ENCODE results near the gene ARV1.

The ARV1 gene

GRCh38 chr1:231011360-231011759 is 32.5 kb downstream of the ARV1 start:
- TF ChIP-seq NFIC (IDR thresholded peaks at IDR 0.05), result no peak
- TF ChIP-seq RAD21 (IDR thresholded peaks at IDR 0.05; ENCODE audit: low read depth), result no peak
- TF ChIP-seq CEBPB (IDR thresholded peaks at IDR 0.05), result no peak
- TF ChIP-seq TEAD4 (IDR thresholded peaks at IDR 0.05), result no peak
- TF ChIP-seq REST (IDR thresholded peaks at IDR 0.05; ENCODE audit: low read depth), result no peak
- no peak for TF ChIP-seq ZBTB7A (IDR thresholded peaks at IDR 0.05; ENCODE audit: low read depth)
- no peak for TF ChIP-seq MAX (IDR thresholded peaks at IDR 0.05)
- no peak for TF ChIP-seq FOXM1 (IDR thresholded peaks at IDR 0.05; ENCODE audit: borderline replicate concordance, low read depth)
- no peak for TF ChIP-seq TCF12 (IDR thresholded peaks at IDR 0.05; ENCODE audit: low read depth)
- no peak for TF ChIP-seq EGR1 (IDR thresholded peaks at IDR 0.05)
- TF ChIP-seq TAF1 (IDR thresholded peaks at IDR 0.05; ENCODE audit: low read depth), result no peak
- TF ChIP-seq YY1 (IDR thresholded peaks at IDR 0.05; ENCODE audit: low read depth), result no peak
- TF ChIP-seq, protein P1, sequence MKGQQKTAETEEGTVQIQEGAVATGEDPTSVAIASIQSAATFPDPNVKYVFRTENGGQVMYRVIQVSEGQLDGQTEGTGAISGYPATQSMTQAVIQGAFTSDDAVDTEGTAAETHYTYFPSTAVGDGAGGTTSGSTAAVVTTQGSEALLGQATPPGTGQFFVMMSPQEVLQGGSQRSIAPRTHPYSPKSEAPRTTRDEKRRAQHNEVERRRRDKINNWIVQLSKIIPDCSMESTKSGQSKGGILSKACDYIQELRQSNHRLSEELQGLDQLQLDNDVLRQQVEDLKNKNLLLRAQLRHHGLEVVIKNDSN (IDR thresholded peaks at IDR 0.05), result no peak

DNA sequence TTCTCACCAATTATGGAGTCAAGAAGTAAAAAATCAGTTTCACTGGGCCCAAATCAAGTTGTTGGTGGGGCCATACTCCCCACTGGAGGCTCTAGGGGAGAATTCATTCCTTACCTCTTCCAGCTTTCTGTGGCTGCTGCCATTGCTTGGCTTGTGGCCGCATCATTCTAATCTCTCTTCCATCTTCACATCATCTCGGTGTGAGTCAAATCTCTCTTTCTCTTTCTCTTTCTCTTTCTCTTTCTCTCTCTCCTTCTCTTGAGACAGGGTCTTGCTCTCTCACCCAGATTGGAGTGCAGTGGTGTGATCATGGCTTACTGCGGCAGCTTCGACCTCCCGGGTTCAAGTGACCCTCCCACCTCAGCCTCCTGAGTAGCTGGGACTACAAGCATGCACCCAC is 33.1 kb downstream of the ARV1 start:
- TF ChIP-seq NFIC (IDR thresholded peaks at IDR 0.05), result no peak
- no peak for TF ChIP-seq CREB1 (IDR thresholded peaks at IDR 0.05; ENCODE audit: low read depth)
- TF ChIP-seq, protein P1 (IDR thresholded peaks at IDR 0.05), result no peak
- TF ChIP-seq MAX (IDR thresholded peaks at IDR 0.05), result no peak
- TF ChIP-seq YY1 (IDR thresholded peaks at IDR 0.05; ENCODE audit: low read depth), result no peak
- no peak for TF ChIP-seq EP300 (IDR thresholded peaks at IDR 0.05; ENCODE audit: borderline replicate concordance)
- TF ChIP-seq ZBTB7A (IDR thresholded peaks at IDR 0.05; ENCODE audit: low read depth), result no peak
- no peak for TF ChIP-seq EGR1 (IDR thresholded peaks at IDR 0.05)
- TF ChIP-seq TCF12 (IDR thresholded peaks at IDR 0.05; ENCODE audit: low read depth), result no peak
- no peak for TF ChIP-seq TEAD4 (IDR thresholded peaks at IDR 0.05)
- TF ChIP-seq TAF1 (IDR thresholded peaks at IDR 0.05; ENCODE audit: low read depth), result no peak
- no peak for TF ChIP-seq CEBPB (IDR thresholded peaks at IDR 0.05)
- TF ChIP-seq FOXM1 (IDR thresholded peaks at IDR 0.05; ENCODE audit: borderline replicate concordance, low read depth), result no peak
- no peak for TF ChIP-seq REST (IDR thresholded peaks at IDR 0.05; ENCODE audit: low read depth)
- TF ChIP-seq RAD21 (IDR thresholded peaks at IDR 0.05; ENCODE audit: low read depth), result no peak

GRCh38 chr1:231013391-231014015 is 34.6 kb downstream of the ARV1 start:
- no peak for TF ChIP-seq REST (IDR thresholded peaks at IDR 0.05; ENCODE audit: low read depth)
- no peak for TF ChIP-seq TEAD4 (IDR thresholded peaks at IDR 0.05)
- no peak for TF ChIP-seq TCF12 (IDR thresholded peaks at IDR 0.05; ENCODE audit: low read depth)
- TF ChIP-seq RAD21 (IDR thresholded peaks at IDR 0.05; ENCODE audit: low read depth), result no peak
- no peak for TF ChIP-seq CEBPB (IDR thresholded peaks at IDR 0.05)
- no peak for TF ChIP-seq EGR1 (IDR thresholded peaks at IDR 0.05)

GRCh38 chr1:231016234-231016633 is 37.3 kb downstream of the ARV1 start:
- no peak for TF ChIP-seq EP300 (IDR thresholded peaks at IDR 0.05; ENCODE audit: borderline replicate concordance)
- TF ChIP-seq CREB1 (IDR thresholded peaks at IDR 0.05; ENCODE audit: low read depth), result no peak
- TF ChIP-seq RAD21 (IDR thresholded peaks at IDR 0.05; ENCODE audit: low read depth), result no peak
- no peak for TF ChIP-seq FOXM1 (IDR thresholded peaks at IDR 0.05; ENCODE audit: borderline replicate concordance, low read depth)
- TF ChIP-seq ZBTB7A (IDR thresholded peaks at IDR 0.05; ENCODE audit: low read depth), result no peak
- TF ChIP-seq YY1 (IDR thresholded peaks at IDR 0.05; ENCODE audit: low read depth), result no peak
- TF ChIP-seq NFIC (IDR thresholded peaks at IDR 0.05), result no peak
- TF ChIP-seq, protein P1 (IDR thresholded peaks at IDR 0.05), result no peak
- no peak for TF ChIP-seq TEAD4 (IDR thresholded peaks at IDR 0.05)
- no peak for TF ChIP-seq EGR1 (IDR thresholded peaks at IDR 0.05)
- TF ChIP-seq CEBPB (IDR thresholded peaks at IDR 0.05), result no peak
- no peak for TF ChIP-seq REST (IDR thresholded peaks at IDR 0.05; ENCODE audit: low read depth)
- TF ChIP-seq TAF1 (IDR thresholded peaks at IDR 0.05; ENCODE audit: low read depth), result no peak
